ENCODE measurements around the gene FXYD6. TPM values are rescaled to one million over a fixed set of nuclear protein-coding genes. Genes with fewer than 3 reads are reported as not detected.

FXYD6 gene
- total RNA-seq, 3 donors from 2014 or later: 10.2 to 246 (median 15.9) TPM

GRCh38 chr11:117824571-117825537 is 51.6 kb downstream of the FXYD6 start, which contains the start of gene FXYD2:
FXYD2 (minus strand) TSS chr11:117824744; CDS start chr11:117824678, 66 bp downstream.
- peaks cover 23% of the 10 kb centered on the region for H3K4me1 ChIP-seq (ENCODE audit: low read depth)
- peak; percentile 42 to 50 (median 45) for DNase-seq
- no peak for TF ChIP-seq CTCF (IDR thresholded peaks at IDR 0.05)

GRCh38 chr11:117823946-117824420 is 52.5 kb downstream of the FXYD6 start:
- Histone ChIP-seq H3K4me3 (no peak overlapping the region), H3K9me3 (no peaks in the 10 kb centered on the region), H3K36me3 (ENCODE audit: low read depth) (no peaks in the 10 kb centered on the region), H3K4me1 (ENCODE audit: low read depth) (peaks cover 26% of the 10 kb centered on the region)
- no peak for TF ChIP-seq CTCF (IDR thresholded peaks at IDR 0.05)
- intact Hi-C loops (cut with DNase I, micrococcal nuclease): loop anchor here in 1 of 2 donors (10.0 kb wide), 1 partner anchor 131 kb away; no protein-coding TSS in a partner anchor
- ATAC-seq (no peak), DNase-seq (peak; percentile 38 to 56 (median 51))

More at GRCh38 chr11:117824571-117825537, 51.6 kb downstream of the FXYD6 start, which contains the start of gene FXYD2:
- Histone ChIP-seq H3K9me3 (no peaks in the 10 kb centered on the region), H3K4me3 (no peak within 1 kb of the TSS), H3K36me3 (ENCODE audit: low read depth) (no peaks in the 10 kb centered on the region)
- ATAC-seq: peak; percentile 7
- intact Hi-C loops (cut with DNase I, micrococcal nuclease): loop anchor here in 1 of 2 donors (10.0 kb wide), 1 partner anchor 130 kb away; no protein-coding TSS in a partner anchor

GRCh38 chr11:117823294-117823945 is 53.0 kb downstream of the FXYD6 start:
- TF ChIP-seq CTCF (IDR thresholded peaks at IDR 0.05): no peak
- peak in 2 of 3 donors; percentile 30 to 57 for DNase-seq
- no peak for ATAC-seq
- intact Hi-C loops (cut with DNase I, micrococcal nuclease): loop anchor here in 1 of 2 donors (10.0 kb wide), 1 partner anchor 131 kb away; no protein-coding TSS in a partner anchor
- H3K4me3 ChIP-seq: no peak overlapping the region
- peaks cover 22% of the 10 kb centered on the region for H3K4me1 ChIP-seq (ENCODE audit: low read depth)
- H3K36me3 ChIP-seq (ENCODE audit: low read depth): no peaks in the 10 kb centered on the region
- H3K9me3 ChIP-seq: no peaks in the 10 kb centered on the region

GRCh38 chr11:117822074-117823033 is 54.1 kb downstream of the FXYD6 start:
- intact Hi-C loops (cut with DNase I, micrococcal nuclease): loop anchor here in 1 of 2 donors (10.0 kb wide), 1 partner anchor 132 kb away; no protein-coding TSS in a partner anchor
- peak; percentile 61 to 70 (median 63) for DNase-seq
- no peaks in the 10 kb centered on the region for H3K9me3 ChIP-seq
- TF ChIP-seq CTCF (IDR thresholded peaks at IDR 0.05): peak; percentile 51
- H3K4me3 ChIP-seq: no peak overlapping the region
- H3K4me1 ChIP-seq (ENCODE audit: low read depth): peaks cover 28% of the 10 kb centered on the region
- ATAC-seq: peak; percentile 24
- no peaks in the 10 kb centered on the region for H3K36me3 ChIP-seq (ENCODE audit: low read depth)

Measured in mucosa of descending colon (tissue), 3 donors.